Right renal pelvis (tissue), 4 donors: ENCODE data around the gene SORCS1. TPM values are rescaled to one million over a fixed set of nuclear protein-coding genes. Genes with fewer than 3 reads are reported as not detected.

Experiments
- DNase-seq, 4 donors: peaks; one replicate each; pipeline ENCODE4 v3.0.0-alpha.2; 2013; ENCODE audit warnings: low read depth in 4 of 4, low spot score in 3 of 4, missing footprints in 1 of 4
- polyA plus RNA-seq, 4 donors: library from polyadenylated mRNA; unstranded; fragments of 120-200 nt; gene quantifications; one replicate each; pipeline ENCODE4 v1.2.1, GENCODE V29; 2013; ENCODE audit not compliant: insufficient read length in 4 of 4

SORCS1 gene
- polyA plus RNA-seq: 10 to 100 TPM in 3 of 4 donors, 1 to 10 TPM in 1; 7.5 to 21.1 (median 16.1) TPM

- no peak for DNase-seq
Observed at GRCh38 chr10:107163881-107164861, at the start of gene SORCS1. SORCS1 (minus strand) TSS chr10:107164706.

GRCh38 chr10:107214261-107214660 is 49.8 kb upstream of the SORCS1 start:
- no peak for DNase-seq

GRCh38 chr10:107213861-107214260 is 49.4 kb upstream of the SORCS1 start:
- DNase-seq: no peak

- DNase-seq: no peak
Observed at GRCh38 chr10:107206833-107207232, 42.3 kb upstream of the SORCS1 start.

- DNase-seq: no peak
Observed at GRCh38 chr10:107169516-107169915, 5.0 kb upstream of the SORCS1 start.

- no peak for DNase-seq
Observed at GRCh38 chr10:107168738-107169137, 4.2 kb upstream of the SORCS1 start.

GRCh38 chr10:107166403-107166802 is 1.9 kb upstream of the SORCS1 start:
- no peak for DNase-seq

GRCh38 chr10:107164992-107165391 is 486 bp upstream of the SORCS1 start:
- DNase-seq: no peak

GRCh38 chr10:107163076-107163855 is 1.2 kb downstream of the SORCS1 start:
- DNase-seq: no peak

GRCh38 chr10:107160866-107161265 is 3.6 kb downstream of the SORCS1 start:
- DNase-seq: no peak

- DNase-seq: no peak
Observed at GRCh38 chr10:107159871-107160270, 4.6 kb downstream of the SORCS1 start.

GRCh38 chr10:107157071-107157470 is 7.4 kb downstream of the SORCS1 start:
- no peak for DNase-seq

- DNase-seq: no peak
Observed at GRCh38 chr10:107152087-107152486, 12.4 kb downstream of the SORCS1 start.

GRCh38 chr10:107148906-107149305 is 15.6 kb downstream of the SORCS1 start:
- no peak for DNase-seq

- no peak for DNase-seq
Observed at GRCh38 chr10:107144490-107144889, 20.0 kb downstream of the SORCS1 start.

- DNase-seq: no peak
Observed at GRCh38 chr10:107141524-107142061, 22.9 kb downstream of the SORCS1 start.

GRCh38 chr10:107139237-107139636 is 25.3 kb downstream of the SORCS1 start:
- DNase-seq: no peak

GRCh38 chr10:107133656-107134055 is 30.9 kb downstream of the SORCS1 start:
- no peak for DNase-seq

- DNase-seq: no peak
Observed at GRCh38 chr10:107129000-107129399, 35.5 kb downstream of the SORCS1 start.

GRCh38 chr10:107126512-107127065 is 37.9 kb downstream of the SORCS1 start:
- DNase-seq: no peak

GRCh38 chr10:107122703-107123102 is 41.8 kb downstream of the SORCS1 start:
- DNase-seq: no peak
